ENCODE results near the gene MYO5C. TPM values are rescaled to one million over a fixed set of nuclear protein-coding genes. Genes with fewer than 3 reads are reported as not detected.
"Not testable (repeated sequence)": the region's sequence is repeated elsewhere in the genome, so short reads cannot be mapped to it uniquely, and the experiment has no call there.

Gene MYO5C
- total RNA-seq, 1 donor from 2014 or later = 56.3 TPM

DNA sequence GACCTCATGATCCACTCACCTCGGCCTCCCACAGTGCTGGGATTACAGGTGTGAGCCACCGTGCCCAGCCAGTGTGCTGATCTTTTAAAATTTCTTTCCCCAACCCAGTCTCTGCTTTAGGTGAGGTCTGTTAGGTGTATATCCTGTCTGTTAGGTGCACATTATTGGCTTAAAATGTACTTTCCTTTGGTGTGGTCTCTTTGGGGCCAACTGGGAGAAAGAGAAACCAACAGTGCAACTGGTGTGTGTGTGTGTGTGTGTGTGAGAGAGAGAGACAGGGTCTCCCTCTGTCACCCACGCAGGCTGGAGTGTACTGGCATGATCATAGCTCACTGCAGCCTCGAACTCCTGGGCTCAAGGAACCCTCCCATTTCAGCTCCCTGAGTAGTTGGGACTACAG lies 54.1 kb downstream of the MYO5C start:
- DNase-seq (ENCODE audit: low spot score) = no peak

DNA sequence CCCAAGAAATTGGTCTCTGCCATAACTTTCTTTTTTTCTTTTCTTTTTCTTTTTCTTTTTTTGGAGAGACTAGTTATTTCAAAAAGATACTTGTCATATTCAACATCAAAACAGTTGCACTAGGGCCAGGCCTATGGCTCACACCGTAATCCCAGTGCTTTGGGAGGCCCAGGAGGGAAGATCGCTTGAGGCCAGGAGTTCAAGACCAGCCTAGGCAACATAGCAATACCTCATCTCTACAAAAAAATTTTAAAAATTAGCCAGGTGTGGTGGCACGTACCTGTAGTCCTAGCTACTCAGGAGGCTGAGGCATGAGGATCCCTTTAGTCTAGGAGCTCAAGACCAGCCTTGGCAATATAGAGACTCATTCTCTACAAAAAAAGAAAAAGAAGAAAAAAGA lies 55.4 kb downstream of the MYO5C start:
- DNase-seq (ENCODE audit: low spot score) = no peak

DNA sequence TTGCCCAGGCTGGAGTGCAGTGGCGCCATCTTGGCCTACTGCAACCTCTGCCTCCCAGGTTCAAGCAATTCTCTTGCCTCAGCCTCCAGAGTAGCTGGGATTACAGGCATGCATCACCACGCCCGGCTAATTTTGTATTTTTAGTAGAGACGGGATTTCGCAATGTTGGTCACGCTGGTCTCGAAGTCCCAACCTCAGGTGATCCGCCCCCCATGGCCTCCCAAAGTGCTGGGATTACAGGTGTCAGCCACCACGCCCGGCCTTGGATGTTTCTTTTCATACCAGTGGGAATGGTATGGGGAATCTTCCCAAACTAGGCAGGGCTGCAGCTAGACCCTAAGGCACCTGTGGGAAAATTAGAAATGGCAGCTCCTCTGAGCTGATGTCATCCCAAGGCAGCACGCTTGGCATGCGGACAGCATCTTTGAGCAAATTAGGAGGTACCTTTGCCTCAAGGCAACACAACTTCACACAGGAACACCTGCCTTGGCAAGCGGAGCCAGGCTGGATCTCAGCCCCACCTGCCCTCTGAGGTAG lies 56.5 kb downstream of the MYO5C start:
- not testable (repeated sequence) for DNase-seq (ENCODE audit: low spot score)

DNA sequence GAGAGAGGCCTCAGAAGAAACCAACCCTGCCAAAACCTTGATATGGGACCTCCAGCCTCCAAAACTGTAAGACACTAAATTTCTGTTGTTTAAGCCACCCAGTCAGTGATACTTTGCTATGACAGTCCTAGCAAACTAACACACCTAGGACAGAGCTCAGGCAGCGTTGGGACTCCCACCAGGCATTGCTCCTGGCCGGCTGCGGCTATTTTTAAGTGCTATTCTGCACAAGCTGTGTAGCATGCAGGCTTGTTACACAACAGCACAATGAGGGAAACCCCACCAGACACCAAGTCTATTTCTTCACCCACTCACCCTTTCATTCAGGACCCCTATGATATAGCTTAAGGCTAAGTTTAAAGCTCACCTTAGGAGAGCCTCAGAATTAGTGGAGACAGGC lies 57.5 kb downstream of the MYO5C start:
- no peak for DNase-seq (ENCODE audit: low spot score)

DNA sequence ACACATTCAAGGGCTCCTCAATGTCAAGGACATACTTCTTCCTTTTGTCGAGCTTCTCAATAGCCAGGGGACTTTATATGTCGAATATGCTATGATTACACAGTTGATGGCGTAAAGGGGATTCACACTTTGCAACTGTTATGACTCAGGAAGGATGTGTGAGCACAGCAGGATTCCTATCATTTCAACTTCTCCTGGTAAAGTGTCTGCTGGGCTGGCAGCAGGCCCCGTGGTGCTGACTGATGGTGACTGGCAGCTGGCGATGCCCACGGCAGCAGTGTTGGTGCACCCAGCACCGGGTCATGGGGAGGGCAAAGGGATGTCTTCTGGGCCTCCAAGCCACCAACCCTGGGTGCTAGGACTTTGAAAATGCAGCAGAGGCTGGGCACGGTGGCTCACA lies 59.6 kb downstream of the MYO5C start:
- no peak for DNase-seq (ENCODE audit: low spot score)

DNA sequence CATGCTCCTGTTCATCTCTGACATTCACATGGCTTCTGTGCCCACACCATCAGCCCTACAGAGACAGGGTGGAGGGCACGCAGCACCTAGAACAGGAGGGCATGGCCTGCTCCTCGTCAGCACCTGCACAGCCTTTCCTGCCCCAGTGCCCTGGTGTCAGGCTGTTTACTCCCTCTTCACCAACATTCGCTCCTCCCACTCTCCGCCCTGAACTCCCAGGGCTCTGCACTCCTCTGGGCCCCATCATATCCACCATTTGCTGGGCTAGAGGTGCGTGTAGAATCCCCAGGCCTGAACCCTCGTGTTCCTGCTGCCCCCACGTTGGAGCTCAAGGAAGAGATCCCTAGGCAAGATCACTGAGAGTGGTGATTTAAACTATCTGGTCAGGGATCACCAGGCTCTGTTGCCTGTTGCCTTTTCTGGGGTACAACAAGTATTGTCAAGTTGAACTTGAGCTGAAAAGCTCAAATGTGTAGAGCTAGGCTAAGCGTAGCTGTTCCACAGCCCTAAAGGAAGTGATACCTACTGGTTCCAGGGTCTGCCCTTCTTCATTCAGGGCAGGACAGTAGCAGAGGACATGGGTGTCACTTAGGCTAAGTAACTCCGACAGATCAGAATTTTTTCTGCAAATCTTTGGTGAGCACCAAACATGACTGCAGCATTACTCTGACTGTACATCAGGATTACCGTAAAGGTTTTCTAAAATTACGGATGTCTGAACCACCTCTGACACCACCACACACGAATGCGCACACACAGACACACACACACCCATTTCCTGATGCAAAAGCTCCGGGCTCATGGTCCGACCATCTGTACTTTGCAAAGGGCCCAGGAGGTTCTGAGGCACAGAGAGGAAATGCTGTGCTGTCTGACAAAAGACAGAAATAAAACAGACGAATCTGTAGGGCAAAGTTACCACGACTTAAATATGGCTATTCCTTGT lies 60.7 kb downstream of the MYO5C start:
- no peak for DNase-seq (ENCODE audit: low spot score)

DNA sequence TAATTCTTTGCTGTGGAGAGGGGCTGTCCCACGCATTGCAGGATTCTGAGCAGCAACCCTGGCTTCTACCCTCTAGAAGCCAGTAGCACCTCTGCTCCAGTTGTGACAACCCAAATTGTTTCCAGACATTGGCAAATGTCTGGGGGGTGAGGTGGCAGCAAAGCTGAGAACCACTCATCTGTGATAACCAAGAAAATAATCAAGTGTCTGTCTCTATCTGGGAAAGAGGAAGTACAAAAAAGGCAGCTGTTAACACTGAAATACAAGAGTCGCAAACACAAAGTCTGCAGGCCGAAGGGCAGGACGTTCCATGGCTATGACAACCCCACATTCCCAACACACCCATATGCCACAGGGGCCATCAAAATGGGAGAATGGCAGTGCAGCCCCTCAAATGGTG lies 62.2 kb downstream of the MYO5C start:
- DNase-seq (ENCODE audit: low spot score) = no peak

DNA sequence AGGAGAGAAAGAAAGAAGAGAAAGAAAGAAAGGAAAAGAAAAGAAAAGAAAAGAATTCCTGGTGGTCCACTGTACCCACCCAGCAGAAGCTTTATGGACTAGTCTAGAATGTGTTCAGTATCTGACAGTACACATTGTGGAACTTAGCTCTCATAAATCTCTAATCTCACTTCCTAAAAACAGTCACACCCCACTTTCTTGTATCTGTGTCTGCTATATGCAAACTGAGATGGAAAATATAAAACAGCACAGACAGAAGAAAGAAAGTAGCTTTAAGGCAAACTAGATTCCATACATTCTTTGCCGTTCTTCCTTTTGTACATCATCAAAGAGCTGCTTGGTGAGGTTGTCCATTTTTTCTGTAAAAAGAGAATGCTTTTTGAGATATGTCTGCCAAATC lies 63.3 kb downstream of the MYO5C start:
- no peak for DNase-seq (ENCODE audit: low spot score)

DNA sequence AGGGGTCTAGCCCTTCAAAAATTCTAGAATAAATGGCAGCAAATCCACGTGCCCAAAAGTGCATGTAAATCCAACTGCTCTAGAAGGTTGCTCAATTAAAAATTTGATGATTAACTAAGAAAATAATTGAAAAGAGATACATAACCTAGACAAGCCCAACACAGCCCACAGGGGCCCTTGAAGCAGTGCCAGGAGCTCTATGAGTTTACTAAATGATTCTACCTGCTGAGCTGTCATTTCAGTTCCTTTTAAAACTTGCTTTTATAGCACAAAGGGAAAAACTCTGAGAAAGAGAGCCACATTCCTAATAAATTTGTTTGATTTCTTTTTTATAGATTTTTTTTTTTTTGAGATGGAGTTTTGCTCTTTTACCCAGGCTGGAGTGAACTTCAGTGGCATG lies 65.5 kb downstream of the MYO5C start:
- DNase-seq (ENCODE audit: low spot score) = no peak

DNA sequence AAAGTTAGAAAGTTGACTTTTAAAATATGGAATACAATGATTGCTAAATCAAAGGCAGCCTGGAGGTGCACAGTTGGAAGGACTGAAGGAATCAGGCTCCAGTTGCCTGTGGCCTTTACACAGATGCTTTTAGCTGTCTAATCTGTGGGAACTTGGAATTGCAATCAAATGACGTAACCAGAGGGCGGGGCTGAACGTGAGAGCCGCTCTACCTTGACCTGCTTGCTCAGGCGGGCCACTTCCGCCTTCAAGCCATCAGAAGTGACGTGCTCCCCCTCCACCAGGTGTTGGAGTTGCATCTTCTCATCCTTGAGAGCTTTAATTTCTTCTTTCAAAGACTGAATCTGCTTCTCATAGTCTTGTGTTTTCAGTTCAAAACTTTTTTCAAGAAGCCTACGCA lies 66.7 kb downstream of the MYO5C start:
- peak; percentile 47 for DNase-seq (ENCODE audit: low spot score)

DNA sequence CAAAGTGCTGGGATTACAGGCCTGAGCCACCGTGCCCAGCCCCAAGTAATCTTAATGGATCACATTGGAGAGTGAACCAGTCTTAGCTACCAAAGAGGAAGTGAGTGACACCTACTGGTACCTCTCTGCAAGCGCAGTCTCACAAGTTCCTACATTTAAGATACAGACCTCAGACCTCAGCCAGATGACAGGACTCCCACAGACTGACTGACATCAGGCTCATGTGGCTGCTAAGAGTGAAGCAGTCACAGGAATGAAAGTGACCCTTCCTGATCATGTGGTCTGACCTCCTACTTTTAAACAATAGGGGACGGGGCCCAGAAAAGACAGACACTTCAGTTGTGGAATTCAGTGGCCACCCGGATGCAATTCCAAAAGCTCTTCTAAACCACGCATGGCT lies 68.1 kb downstream of the MYO5C start:
- DNase-seq (ENCODE audit: low spot score) = peak; percentile 73

DNA sequence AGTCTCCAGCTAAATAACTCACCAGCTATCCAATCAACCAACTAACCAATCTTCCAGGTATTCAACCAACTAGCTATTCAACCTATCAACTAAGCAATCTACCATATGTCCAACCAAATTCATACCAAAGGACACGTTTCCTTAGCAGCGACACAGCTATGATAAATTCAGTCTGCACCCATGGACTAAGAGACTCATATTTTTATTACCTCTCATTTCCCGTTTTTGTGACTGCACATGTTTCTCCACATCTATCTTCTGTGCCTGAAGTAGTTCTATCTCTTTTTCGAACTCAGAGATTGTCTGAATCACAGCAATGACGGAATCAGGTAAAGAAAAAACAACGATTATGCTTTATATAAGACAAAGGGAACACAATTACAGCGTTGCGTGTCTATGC lies 70.4 kb downstream of the MYO5C start:
- DNase-seq (ENCODE audit: low spot score) = no peak

DNA sequence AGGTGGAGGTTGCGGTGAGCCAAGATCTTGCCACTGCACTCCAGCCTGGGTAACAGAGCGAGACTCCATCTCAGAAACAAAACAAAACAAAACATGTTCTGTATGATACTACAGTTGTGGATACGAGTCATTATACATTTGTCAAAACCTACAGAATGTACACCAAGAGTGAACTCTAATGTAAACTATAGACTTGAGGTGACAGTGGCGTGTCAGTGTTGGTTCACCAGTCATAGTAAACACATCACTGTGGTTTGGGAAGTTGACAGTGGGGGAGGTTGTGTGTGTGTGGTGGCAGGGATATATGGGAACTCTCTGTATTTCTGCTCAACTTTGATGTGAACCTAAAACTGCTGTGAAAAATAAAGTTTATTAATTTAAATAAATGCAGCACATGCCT lies 71.4 kb downstream of the MYO5C start:
- no peak for DNase-seq (ENCODE audit: low spot score)

DNA sequence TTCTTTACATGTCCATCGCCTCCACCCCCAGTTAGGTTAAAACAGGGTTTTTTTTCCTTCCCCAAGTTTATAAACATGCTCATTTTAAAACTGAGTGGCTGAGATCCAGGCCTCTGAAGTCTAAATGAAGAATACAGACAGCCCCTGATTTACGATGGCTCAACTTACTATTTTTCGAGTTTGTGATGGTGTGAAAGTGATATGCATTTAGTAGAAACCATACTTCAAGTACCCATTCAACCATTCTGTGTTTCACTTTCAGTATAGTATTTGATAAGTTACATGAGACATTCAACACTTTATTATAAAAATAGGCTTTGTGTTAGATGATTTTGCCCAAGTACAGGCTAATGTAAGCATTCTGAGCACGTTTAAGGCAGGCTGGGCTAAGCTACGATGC lies 73.9 kb downstream of the MYO5C start:
- no peak for DNase-seq (ENCODE audit: low spot score)

DNA sequence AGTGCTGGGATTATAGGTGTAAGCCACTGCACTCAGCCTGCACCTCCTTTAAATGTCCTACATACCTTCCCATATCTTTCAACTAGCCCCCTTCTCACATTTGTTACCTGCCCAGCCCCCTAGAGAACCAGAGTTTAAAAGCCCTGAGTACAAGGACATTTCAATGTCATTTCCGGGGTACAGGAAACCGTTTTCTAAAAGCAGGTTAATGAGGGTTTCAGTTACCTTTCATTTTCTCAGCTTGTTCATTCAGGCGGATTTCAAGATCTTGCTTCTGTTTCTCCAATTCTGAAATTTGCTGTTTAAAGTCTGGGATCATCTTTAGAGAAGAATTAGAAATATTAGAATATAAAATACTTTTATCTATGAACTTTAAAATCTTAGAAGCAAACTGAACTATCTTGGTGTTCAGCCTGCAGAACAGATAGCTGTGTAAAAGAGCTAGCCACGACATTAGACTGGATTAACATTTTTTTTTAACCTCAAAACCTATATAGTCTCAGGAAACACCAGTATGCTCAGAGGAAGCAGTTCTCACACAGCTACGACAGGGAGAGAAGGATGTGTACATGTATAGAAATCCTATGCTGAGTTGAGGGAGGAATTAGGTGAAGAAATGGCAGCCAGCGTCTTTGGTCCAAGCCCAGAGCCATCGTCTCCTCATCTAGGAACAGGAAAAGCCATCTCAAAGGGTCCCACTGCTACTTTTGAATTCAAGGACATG lies 74.5 kb downstream of the MYO5C start:
- DNase-seq (ENCODE audit: low spot score) = no peak

DNA sequence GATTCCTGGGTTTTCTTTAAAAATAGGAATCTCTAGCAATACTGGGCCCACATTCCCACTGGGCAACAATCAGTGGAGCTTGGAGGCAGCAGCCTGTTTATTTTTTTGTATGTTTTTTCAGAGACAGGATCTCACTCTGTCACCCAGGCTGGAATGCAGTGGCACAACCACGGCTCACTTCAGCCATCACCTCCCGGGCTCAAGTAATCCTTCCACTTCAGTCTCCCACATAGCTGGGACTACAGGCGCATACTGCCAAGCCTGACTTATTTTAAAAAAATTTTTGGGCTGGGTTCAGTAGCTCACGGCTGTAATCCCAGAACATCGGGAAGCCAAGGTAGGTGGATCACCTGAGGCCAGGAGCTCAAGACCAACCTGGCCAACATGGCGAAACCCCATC lies 75.4 kb downstream of the MYO5C start:
- DNase-seq (ENCODE audit: low spot score) = no peak

DNA sequence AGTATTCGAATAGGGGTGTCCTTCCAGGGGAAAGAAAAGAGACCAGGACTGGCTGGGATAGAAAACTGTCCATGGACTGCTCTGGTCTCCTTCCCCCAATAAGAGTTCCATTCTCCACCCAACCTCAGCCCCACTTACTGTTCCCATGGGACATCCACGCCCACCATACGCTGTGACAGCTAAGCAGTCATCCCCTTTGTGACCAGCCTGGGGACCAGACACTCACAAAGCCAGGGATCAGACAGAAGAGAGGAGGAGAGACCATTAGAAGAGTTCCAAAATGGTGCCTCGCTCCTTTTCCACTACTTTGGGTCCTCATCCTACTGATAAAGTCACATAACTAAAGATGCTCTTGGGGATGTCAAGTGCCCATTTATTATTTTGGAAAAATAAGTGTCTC lies 76.8 kb downstream of the MYO5C start:
- DNase-seq (ENCODE audit: low spot score) = no peak

DNA sequence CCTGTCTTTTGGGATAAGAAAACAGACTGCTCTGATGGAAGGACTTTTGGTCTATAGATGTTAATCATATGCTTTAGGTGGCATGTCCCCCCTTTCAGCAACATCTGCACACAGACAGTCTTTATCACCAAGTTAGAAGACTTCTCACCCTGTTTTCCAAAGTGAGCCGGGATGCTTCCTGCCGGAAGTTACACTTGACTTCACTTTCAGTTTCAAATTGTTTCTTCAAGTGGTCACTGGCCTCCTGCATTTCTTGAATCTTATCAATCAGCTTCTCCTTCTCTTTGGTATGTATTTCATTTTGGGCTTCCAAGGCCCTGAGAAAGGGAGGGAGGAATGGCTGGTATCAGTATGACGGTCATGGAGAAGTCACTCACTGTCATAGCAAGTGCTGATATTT lies 77.2 kb downstream of the MYO5C start:
- no peak for DNase-seq (ENCODE audit: low spot score)

DNA sequence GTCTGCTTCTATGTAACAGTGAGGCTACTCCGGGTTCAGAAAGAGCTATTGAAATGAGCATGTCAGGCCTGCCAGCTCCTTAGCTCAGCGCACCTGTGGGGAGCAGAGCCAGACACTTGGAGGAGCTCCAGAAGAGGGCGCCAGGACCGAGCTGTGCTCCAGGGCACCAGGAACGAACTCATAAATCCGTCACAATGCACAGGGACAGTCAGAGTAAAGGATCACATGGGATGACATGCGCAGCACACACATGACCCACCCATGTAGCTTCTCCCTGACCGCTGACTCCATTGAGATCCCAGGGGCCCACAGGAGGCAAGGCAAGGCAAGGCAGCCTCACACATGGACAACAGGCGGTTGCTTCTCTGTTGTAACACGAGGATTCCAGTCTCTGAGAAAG lies 78.4 kb downstream of the MYO5C start:
- no peak for DNase-seq (ENCODE audit: low spot score)

DNA sequence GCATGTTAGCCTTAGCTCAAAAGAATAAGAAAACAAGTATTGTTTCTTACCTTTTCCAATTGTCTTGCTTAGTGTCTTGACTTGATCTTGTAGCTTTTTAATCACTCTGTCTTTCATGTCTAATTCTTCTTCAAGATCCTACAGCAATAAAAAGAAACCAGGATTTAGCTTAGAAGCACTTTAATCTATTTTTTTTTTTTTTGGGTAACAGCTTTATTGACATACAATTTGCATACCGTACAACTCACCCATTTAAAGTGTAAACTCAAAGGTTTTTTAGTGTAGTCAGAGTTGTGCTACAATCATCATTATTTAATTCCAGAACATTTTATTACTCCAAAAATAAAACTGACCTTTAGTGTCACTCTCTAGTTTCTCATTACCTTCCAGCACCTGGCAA lies 81.1 kb downstream of the MYO5C start:
- DNase-seq (ENCODE audit: low spot score) = no peak

DNA sequence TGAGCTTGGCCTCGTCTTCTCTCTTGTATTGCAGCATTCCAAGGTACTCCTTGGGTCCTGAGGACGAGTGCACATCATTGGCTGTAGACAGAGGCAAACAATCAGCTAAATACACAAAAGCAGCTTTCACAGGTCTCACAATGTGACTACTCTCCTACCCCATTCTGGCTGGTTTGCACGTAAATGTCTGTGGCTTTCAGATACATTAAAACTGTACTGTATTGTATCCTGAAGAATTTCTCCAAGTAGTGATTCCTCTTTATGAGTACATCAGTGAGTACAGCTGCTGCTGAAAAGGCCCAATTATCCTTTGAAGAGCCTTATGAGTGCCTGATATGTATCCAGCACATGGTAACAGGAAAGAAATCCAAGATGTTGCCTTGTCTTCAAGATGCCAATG lies 82.4 kb downstream of the MYO5C start:
- no peak for DNase-seq (ENCODE audit: low spot score)

DNA sequence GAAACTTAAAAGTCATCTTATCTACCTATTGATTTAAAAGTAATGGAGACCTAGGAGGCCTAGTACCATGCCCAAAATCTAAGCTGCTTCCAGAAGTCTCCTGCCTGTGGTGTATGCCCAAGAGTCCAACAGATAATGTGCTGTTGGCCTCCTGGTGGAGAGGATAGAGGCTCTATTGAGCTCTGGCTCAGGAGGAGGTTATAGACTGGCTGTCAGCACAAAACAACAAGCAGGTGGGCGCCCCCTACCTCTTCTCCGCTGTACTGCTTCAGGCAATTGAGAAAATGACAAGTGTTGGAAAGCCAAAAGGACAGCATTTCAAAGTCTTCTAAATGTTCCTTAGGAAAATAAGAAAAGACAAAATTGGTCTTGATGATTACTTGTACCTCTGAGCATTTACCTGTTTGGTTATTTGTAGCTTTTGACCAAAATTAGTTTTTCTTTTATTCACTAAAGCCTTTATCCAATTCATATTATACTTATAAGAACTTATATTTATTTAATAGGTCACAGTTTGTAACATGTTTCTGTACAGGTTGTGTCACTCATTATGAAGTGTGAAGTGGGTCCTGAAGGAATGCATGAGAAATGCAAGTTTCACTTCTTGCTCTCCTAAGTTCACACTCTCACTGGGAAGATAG lies 87.2 kb downstream of the MYO5C start:
- peak; percentile 51 for DNase-seq (ENCODE audit: low spot score)
